ENCODE results near the gene BAIAP2.

BAIAP2 gene

DNA sequence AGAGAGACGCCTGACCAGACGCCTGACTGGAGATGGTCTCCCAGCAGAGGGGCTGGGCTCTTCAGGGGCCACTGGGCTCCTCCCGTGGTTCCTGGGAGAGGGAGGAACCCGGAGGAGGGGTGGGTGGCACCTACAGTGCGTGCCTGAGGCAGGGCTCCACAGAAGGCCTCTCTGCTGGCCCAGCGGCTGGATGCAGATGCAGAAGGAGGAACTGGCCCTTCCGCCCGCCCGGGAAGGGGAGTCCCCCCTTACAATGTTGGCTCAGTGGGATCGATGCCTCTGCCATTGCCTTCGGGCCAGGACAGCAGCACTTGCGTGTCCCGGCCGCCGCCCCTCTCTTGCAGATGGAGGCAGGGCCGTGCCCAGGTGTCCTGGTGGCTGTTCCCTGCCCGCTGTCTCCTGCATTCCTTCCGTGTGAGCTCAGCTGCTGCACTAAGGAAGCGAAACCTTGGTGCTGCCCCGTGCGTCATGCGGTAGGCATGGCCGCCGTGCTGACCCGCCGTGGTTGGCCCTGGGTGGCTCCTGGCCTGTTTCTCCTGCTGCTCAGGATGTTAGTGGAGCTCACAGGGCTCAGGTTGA is 15.1 kb downstream of the BAIAP2 start:
- no peak for DNase-seq (ENCODE audit: low read depth)
- H3K4me3 ChIP-seq (ENCODE audit: low read depth, low read length): no peak overlapping the region
- TF ChIP-seq, protein P1, sequence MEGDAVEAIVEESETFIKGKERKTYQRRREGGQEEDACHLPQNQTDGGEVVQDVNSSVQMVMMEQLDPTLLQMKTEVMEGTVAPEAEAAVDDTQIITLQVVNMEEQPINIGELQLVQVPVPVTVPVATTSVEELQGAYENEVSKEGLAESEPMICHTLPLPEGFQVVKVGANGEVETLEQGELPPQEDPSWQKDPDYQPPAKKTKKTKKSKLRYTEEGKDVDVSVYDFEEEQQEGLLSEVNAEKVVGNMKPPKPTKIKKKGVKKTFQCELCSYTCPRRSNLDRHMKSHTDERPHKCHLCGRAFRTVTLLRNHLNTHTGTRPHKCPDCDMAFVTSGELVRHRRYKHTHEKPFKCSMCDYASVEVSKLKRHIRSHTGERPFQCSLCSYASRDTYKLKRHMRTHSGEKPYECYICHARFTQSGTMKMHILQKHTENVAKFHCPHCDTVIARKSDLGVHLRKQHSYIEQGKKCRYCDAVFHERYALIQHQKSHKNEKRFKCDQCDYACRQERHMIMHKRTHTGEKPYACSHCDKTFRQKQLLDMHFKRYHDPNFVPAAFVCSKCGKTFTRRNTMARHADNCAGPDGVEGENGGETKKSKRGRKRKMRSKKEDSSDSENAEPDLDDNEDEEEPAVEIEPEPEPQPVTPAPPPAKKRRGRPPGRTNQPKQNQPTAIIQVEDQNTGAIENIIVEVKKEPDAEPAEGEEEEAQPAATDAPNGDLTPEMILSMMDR (conservative IDR thresholded peaks at IDR 0.05; ENCODE audit: low read depth, low read length): no peak

DNA sequence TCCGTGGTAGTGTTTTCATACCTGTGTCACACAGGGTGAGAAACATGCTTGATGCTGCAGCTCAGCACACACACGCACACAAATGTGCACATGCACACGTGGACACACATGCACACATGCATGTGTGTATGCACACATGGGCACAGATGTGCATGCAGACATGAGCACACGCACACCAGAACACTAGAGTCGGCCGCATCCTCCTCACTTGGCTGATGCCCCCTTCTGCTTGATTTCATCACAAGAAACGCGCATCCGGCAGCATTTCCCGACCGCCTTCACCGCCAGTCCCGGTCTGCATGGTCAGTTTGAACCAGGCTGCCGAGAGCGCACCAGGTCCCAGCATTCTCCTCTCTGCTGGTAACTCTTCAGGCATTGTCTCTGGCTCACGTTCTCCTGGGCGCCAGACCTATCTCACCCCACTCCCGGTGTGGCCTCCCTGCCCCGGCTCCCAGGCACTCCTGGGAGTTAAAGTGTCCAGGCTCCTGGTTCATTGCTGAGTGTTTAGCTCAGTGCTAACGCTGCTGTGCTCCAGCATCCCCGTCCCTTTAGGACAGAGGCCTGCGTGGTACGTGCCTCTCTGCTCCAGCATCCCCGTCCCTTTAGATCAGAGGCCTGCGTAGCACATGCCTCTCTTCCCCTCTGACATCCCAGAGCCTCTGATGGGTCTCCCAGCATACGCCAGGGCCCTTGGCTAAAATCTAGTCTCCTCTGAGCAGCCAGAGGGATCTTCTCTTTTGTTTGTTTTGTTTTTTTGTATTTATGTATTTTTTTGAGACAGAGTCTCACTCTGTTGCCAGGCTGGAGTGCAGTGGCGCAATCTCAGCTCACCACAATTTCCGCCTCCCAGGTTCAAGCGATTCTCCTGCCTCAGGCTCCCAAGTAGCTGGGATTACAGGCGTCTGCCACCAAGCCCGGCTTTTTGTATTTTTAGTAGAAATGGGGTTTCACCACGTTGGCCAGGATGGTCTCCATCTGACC is 16.0 kb downstream of the BAIAP2 start:
- DNase-seq (ENCODE audit: low read depth): peak; percentile 53
- TF ChIP-seq, protein P1 (conservative IDR thresholded peaks at IDR 0.05; ENCODE audit: low read depth, low read length): no peak
- H3K4me3 ChIP-seq (ENCODE audit: low read depth, low read length): no peak overlapping the region

DNA sequence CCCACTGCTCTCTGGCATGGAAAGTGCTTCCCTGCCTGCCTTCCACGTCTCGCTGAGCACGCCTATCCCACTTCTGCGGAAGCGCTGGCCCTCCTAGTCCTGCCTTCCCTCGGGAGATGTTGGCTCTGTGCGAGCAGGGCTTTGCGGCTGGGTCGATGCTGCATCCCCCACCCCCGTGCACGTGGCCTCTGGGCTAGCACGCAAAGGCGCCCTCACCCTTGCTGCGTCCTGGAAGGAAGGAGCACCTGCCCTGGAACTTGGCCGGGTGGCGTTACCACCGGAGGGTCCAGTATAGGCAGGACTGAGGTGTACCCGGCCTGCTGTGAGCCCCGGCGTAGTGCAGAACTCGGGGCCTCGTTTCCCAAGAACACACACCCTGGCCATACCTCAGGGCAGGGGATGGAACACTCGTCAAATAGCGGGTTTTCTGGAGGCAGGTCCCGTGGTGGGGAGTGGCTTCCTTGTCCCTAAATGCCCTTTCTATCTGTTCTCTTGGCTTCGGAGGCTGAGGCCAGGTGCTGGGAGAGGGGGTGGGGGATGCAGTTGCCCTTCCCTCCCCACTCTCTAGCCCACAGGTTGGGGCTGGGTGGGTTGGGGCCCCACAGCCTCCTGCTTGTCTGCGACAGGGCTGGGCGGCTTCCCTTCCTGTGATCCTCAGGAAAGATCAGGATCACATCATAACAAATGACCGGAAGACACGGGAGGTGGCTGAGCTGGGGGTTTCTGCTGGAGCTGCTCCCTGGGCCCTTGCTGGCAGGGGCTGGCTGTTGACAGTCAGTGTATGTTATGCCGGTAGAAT is 17.4 kb downstream of the BAIAP2 start:
- DNase-seq (ENCODE audit: low read depth): no peak
- no peak overlapping the region for H3K4me3 ChIP-seq (ENCODE audit: low read depth, low read length)
- TF ChIP-seq, protein P1 (conservative IDR thresholded peaks at IDR 0.05; ENCODE audit: low read depth, low read length): no peak

DNA sequence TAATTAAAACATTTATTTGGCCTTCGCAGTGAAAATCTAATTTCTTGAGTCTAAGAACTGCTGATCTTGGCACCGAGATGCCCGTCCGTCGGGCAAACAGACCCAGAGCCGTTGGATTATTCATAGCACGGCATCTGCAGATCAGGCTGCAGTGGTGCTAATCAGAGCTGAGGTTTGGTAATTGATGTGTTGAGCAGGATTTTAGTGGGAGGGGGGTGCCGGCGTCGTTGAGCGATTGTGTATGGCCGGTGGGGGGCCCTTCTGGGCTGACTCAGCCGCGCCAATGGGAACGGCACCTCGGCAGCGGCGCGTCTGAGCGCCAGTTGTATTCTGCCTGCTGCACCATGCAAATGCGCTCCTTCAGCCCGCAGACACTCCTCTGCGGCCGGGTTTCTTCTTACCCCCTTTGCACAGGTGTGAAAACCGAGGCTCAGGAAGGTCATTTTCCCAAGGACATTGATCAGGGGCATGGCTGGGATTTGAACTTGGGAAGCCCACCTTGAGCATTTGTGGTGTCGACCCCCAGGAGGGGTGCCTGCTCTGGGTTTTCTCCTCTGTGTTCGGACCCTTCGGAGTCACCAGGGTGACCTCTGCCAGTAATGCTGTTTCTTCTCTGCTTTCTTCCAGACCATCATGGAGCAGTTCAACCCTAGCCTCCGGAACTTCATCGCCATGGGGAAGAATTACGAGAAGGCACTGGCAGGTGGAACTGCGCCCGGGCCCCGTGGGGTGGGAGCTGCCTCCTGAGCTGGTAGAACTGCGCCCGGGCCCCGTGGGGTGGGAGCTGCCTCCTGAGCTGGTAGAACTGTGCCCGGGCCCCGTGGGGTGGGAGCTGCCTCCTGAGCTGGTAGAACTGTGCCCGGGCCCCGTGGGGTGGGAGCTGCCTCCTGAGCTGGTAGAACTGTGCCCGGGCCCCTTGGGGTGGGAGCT is 18.4 kb downstream of the BAIAP2 start:
- no peak for DNase-seq (ENCODE audit: low read depth)
- TF ChIP-seq, protein P1 (conservative IDR thresholded peaks at IDR 0.05; ENCODE audit: low read depth, low read length): no peak
- no peak overlapping the region for H3K4me3 ChIP-seq (ENCODE audit: low read depth, low read length)

DNA sequence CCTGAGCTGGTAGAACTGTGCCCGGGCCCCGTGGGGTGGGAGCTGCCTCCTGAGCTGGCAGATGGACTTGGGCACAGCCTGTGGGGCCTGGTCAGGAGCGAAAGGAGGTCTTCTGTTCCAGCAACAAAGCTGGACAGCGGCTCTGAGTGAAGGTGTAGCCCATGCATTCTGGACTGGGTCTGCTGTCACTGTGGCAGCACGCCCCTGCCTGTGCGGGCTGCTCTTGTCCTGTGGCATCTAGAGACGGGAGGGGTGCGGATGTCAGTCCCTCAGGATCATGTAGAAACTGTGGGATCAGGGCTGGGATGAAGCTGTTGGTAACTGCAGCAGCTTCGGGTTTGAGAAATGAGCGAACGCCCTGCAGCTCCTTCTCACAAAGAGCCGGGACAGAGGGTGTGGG is 19.4 kb downstream of the BAIAP2 start:
- H3K4me3 ChIP-seq (ENCODE audit: low read depth, low read length): no peak overlapping the region
- no peak for DNase-seq (ENCODE audit: low read depth)
- TF ChIP-seq, protein P1 (conservative IDR thresholded peaks at IDR 0.05; ENCODE audit: low read depth, low read length): no peak

DNA sequence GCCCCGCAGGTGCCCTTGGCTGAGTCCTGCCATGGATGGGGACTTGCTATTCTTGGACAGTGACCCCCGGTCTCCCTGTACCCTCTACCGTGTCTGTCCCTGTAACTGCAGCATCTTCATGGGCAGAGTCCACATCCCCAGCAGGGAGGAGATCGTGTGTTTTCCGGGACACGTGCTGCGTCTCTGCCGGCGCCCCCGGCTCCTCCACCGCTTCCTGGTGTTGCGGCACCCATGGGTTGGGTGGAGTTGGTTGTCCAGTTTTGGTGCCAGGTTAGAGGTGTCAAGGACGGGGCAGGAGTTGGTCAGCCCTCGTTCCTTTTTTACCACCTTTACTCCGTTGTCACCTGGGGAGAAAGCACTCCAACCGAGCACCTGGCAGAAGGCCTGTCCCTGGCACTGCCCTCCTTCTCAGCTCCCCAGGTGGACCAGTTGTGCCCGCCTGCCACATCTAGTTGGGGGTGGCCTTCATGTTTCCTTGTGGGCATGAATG is 20.0 kb downstream of the BAIAP2 start:
- H3K4me3 ChIP-seq (ENCODE audit: low read depth, low read length): no peak overlapping the region
- TF ChIP-seq, protein P1 (conservative IDR thresholded peaks at IDR 0.05; ENCODE audit: low read depth, low read length): no peak
- no peak for DNase-seq (ENCODE audit: low read depth)

All from choroid plexus epithelial cell (primary cell).